Measurements from ENCODE around the gene RNF8. TPM values are rescaled to one million over a fixed set of nuclear protein-coding genes. Genes with fewer than 3 reads are reported as not detected.

The RNF8 gene
- total RNA-seq, 1 donor from 2014 or later, result 17.6 TPM

- peaks cover 74% of the 10 kb centered on the region for H3K36me3 ChIP-seq
- H3K9me3 ChIP-seq, result no peaks in the 10 kb centered on the region
- DNase-seq, result no peak
- TF ChIP-seq CTCF (IDR thresholded peaks at IDR 0.05), result no peak
- no peak for ATAC-seq
- no peak overlapping the region for H3K4me3 ChIP-seq
- no peaks in the 10 kb centered on the region for H3K27me3 ChIP-seq
- no peaks in the 10 kb centered on the region for H3K4me1 ChIP-seq
- intact Hi-C loops (cut with DNase I), result no loop called here
- no peak overlapping the region for H3K27ac ChIP-seq
Measured at GRCh38 chr6:37319156-37319555, 34.6 kb upstream of the RNF8 start.

GRCh38 chr6:37319856-37320480, 33.8 kb upstream of the RNF8 start:
- H3K4me3 ChIP-seq, result no peak overlapping the region
- no peaks in the 10 kb centered on the region for H3K4me1 ChIP-seq
- no peak for TF ChIP-seq CTCF (IDR thresholded peaks at IDR 0.05)
- no peaks in the 10 kb centered on the region for H3K9me3 ChIP-seq
- ATAC-seq, result no peak
- H3K36me3 ChIP-seq, result peaks cover 78% of the 10 kb centered on the region
- H3K27me3 ChIP-seq, result no peaks in the 10 kb centered on the region
- intact Hi-C loops (cut with DNase I), result no loop called here
- DNase-seq, result no peak
- H3K27ac ChIP-seq, result no peak overlapping the region

GRCh38 chr6:37320646-37321045, 33.1 kb upstream of the RNF8 start:
- no peak for TF ChIP-seq CTCF (IDR thresholded peaks at IDR 0.05)
- no peak overlapping the region for H3K27ac ChIP-seq
- no peaks in the 10 kb centered on the region for H3K4me1 ChIP-seq
- no peak overlapping the region for H3K4me3 ChIP-seq
- no peak for ATAC-seq
- no peaks in the 10 kb centered on the region for H3K27me3 ChIP-seq
- intact Hi-C loops (cut with DNase I), result no loop called here
- peaks cover 73% of the 10 kb centered on the region for H3K36me3 ChIP-seq
- H3K9me3 ChIP-seq, result no peaks in the 10 kb centered on the region
- DNase-seq, result no peak

- peaks cover 68% of the 10 kb centered on the region for H3K36me3 ChIP-seq
- DNase-seq, result no peak
- H3K4me3 ChIP-seq, result no peak overlapping the region
- ATAC-seq, result no peak
- H3K9me3 ChIP-seq, result no peaks in the 10 kb centered on the region
- intact Hi-C loops (cut with DNase I), result no loop called here
- H3K4me1 ChIP-seq, result no peaks in the 10 kb centered on the region
- H3K27me3 ChIP-seq, result no peaks in the 10 kb centered on the region
- no peak for TF ChIP-seq CTCF (IDR thresholded peaks at IDR 0.05)
- no peak overlapping the region for H3K27ac ChIP-seq
Measured at GRCh38 chr6:37321101-37321500, 32.7 kb upstream of the RNF8 start.

GRCh38 chr6:37321516-37322415, 32.0 kb upstream of the RNF8 start:
- Histone ChIP-seq H3K4me3 (no peak overlapping the region), H3K4me1 (no peaks in the 10 kb centered on the region), H3K9me3 (no peaks in the 10 kb centered on the region), H3K27ac (no peak overlapping the region), H3K27me3 (no peaks in the 10 kb centered on the region), H3K36me3 (peaks cover 61% of the 10 kb centered on the region)
- intact Hi-C loops (cut with DNase I), result no loop called here
- no peak for ATAC-seq
- DNase-seq, result no peak
- no peak for TF ChIP-seq CTCF (IDR thresholded peaks at IDR 0.05)

All from upper lobe of right lung (tissue), 1 donor.